ENCODE measurements around the gene NBAS. TPM values are rescaled to one million over a fixed set of nuclear protein-coding genes. Genes with fewer than 3 reads are reported as not detected.
A peak's percentile ranks its signal among the peaks of the same experiment; 100 is the strongest.

Gene NBAS
- total and polyA plus RNA-seq, 9 of the 15 experiments (the other 6 are each of a cell fraction or from before 2014, with no cell fraction given) = 15.3 to 94.4 (median 69.9) TPM

GRCh38 chr2:15561574-15562344, 625 bp upstream of the NBAS start (continued):
- peak in 1 of 2 experiments; percentile 75 for TF ChIP-seq AFF1 (IDR thresholded peaks at IDR 0.05; ENCODE audit: low read depth in 1 of 2, partially characterized antibody in 2 of 2)
- TF ChIP-seq STAT5A (IDR thresholded peaks at IDR 0.05; ENCODE audit: borderline replicate concordance, low read length) = 0 out of 2 replicates have a peak, but pooled peaks have one; percentile 15
- peak; percentile 77 for TF ChIP-seq EP300 (IDR thresholded peaks at IDR 0.05; ENCODE audit: low read length)
- TF ChIP-seq ZNF830 (CRISPR knock-in tag; IDR thresholded peaks at IDR 0.05) = no peak
- peak; percentile 74 for TF ChIP-seq SMARCA4 (IDR thresholded peaks at IDR 0.05)
- no peak for TF ChIP-seq ZNF766 (CRISPR knock-in tag; conservative IDR thresholded peaks at IDR 0.05)
- peak; percentile 71 for TF ChIP-seq POLR2B (IDR thresholded peaks at IDR 0.05; ENCODE audit: low read depth, partially characterized antibody)
- TF ChIP-seq SMARCC2 (IDR thresholded peaks at IDR 0.05; ENCODE audit: low read depth) = 0 out of 2 replicates have a peak, but pooled peaks have one; percentile 20
- peak; percentile 93 for TF ChIP-seq ARID3A (IDR thresholded peaks at IDR 0.05; ENCODE audit: borderline replicate concordance, low read depth, low read length)
- TF ChIP-seq NKRF (IDR thresholded peaks at IDR 0.05; ENCODE audit: borderline replicate concordance) = no peak
- TF ChIP-seq MNT (conservative IDR thresholded peaks at IDR 0.05) = 0 out of 4 replicates have a peak, but pooled peaks of 1 of the 2 experiments have one; percentile 45
- peak; percentile 71 for TF ChIP-seq SOX6 (IDR thresholded peaks at IDR 0.05)
- no peak for TF ChIP-seq AFF4 (CRISPR knock-in tag; IDR thresholded peaks at IDR 0.05)

Measured in K562 (cell line).